HG02623 (cell line): ENCODE results near the gene LAMTOR1.

Experiments used
- ATAC-seq: cut with Tn5 transposase; IDR thresholded peaks from one replicate; pipeline ENCODE4 v1.9.1; 2021; ENCODE audit warnings: moderate library complexity; ENCODE audit not compliant: unreplicated experiment

LAMTOR1 gene

DNA sequence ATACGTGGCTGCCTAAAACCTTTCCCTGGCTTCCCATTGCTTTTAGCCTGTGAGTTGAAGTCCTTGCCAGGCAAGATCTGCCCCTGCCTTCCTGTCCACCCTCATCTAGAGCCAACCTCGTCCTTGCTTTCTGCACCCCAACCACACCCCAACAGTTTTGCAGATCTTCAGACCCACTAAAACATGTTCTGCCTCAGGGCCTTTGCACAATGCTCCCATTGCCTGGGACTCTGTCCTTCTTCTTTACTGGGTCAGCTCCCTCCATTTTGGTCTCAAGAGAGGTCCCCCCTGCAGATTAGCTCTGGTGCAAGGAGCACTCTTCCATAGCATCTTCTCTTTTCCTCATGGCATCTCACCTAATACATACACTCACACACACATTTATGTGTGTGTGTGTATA is 17.8 kb upstream of the LAMTOR1 start:
- no peak for ATAC-seq

DNA sequence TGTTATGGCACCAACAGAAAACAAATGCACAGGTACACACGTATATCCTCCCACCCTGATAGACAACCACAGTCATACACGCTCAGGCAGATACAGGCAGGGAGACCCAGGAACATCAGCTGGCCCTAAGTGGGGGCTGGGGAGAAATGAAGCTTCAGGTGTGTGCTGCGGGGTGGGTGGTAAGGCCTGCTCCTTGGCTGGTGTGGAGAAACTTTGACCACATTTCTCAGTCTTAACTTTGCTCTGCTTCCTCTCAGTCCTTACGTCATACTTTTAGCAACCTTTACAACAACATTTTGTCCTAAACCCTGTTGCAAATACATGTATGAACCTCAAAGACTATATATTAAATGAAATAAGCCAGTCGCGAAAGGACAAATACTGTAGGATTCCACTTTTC is 16.1 kb upstream of the LAMTOR1 start:
- ATAC-seq, result no peak

DNA sequence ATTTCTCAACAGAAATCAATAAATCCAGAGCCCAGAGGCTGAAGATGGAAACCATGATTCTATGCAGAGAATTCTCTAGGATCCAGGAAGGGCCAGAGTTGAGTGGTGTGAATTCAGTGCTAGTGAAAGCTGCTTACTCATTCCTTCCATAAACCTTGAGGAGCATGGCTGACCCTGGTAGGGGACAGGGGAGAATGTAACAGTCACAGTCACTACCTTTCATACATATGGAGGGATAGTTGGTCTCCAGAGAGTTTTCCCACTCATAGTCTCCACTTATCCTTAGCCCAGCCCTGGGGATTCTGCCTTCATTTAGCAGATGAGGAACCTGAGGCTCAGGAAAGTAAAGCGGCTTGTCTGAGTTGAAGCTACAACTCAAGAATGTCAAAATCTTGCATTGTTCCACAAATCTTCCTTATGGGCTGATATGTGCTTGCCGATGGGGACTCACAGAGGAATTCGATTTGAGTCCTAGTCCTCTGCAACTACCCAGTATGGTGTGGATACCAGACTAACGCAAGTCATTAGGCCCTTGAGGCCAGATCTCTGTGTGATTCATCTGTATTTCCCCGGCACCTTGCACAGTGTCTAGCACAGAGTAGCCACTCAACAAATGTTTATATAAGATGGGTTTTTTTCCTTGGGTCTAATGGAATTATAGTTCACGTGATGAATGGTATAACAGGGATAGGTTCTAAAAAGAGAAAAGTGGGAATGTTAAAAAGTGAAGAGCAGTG is 13.1 kb upstream of the LAMTOR1 start:
- no peak for ATAC-seq

DNA sequence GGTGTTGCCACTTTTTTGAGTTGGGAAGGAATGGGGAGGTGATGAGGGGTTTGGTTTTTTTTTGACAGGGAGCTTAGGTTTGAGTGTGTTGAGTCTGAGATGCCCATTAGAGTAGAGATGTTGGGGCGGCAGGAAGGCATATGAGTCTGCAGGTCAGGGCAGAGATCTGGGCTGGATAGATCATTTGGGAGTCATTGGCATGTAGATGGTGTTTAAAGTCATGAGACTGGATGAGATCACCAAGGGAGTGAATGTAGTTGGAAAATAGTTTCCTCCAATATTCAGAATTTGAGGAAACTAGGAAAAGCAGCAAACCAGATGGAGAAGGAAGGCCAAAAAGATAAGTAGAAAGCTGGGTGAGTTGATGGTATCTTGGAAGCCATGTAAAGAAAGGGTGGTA is 11.5 kb upstream of the LAMTOR1 start:
- no peak for ATAC-seq

DNA sequence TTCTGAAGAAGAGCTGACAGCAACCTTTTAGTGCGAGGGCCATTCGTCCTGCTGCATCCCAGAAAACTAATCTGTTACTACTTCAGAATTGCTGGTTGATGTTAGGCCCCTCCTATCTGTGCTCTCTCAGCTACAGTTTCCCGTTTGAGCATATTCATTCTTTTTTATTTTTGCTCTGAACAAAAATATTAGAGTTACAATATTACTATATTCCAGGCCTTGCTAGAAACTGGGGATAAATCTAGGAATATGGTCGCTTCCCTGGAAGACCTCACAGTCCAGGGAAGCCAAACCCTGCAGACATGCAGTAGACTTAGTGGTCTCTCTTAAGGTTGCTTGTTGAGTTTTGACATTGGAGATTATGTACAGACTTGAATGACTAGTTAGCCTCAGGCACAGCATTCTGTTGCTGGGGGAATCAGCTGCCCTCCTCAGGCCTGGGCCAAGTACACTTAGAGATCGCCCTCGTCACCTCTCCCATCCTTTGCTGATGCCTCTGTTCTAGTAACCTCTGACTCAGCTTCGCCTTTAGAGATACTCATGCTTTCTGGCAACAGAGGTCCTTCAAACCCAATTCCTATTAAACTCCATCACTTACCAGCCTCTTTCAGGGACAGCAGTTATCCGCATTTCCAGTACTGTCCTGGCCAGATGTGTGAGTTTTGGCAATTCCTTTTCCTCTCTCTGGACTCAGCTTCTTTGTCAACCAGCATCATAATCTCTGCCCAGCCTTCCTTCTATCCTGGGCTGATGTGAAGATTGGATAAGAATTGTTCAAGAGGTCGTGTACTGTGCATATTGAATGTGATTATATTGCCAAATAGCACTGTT is 10.1 kb upstream of the LAMTOR1 start:
- ATAC-seq, result no peak

DNA sequence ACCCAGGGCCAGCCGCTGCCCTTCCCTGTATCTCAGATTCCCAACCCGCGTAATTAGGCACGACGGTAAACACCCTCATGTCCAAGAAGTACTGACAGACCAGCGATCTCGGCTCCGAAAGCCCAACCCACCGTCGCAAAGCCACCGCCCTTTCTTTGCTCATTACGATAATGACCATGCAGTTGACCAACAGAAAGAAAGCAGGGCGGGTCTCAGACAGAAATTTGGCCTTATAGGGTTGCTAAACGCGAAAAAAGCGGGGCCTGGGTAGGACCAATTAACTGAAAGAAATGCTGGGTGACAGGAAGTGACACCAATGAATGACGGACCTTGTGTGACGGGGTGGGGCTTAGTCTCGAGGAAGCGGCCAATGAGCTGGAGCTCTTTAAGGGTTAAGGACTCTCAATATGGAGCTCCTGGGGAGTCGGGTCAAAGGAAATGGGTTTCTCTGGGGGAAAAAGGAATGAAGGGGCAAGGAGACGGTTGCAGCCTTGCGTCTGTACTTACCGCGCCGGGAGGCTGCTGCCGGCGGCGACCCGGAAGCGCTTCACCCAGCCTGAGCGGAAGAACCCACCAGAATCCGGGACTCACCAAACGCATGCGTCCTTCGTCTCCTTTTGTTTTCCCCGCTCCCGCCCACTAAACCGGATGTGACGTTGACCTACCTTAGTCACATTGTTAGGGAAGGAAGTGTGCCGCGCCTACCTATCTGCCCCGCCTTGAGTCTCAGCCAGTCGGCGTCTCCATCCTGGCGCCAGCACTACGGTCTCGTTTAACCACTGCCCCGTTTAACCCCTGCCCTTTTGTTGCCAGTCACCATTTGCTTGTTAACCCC is 9.3 kb upstream of the LAMTOR1 start, which contains the start of gene ANAPC15:
TSS of gene ANAPC15 (minus strand) at position 553 of the 835 bp plus-strand sequence. CDS start 1,419 bp downstream, outside the sequence.
- peak; percentile 82 for ATAC-seq

DNA sequence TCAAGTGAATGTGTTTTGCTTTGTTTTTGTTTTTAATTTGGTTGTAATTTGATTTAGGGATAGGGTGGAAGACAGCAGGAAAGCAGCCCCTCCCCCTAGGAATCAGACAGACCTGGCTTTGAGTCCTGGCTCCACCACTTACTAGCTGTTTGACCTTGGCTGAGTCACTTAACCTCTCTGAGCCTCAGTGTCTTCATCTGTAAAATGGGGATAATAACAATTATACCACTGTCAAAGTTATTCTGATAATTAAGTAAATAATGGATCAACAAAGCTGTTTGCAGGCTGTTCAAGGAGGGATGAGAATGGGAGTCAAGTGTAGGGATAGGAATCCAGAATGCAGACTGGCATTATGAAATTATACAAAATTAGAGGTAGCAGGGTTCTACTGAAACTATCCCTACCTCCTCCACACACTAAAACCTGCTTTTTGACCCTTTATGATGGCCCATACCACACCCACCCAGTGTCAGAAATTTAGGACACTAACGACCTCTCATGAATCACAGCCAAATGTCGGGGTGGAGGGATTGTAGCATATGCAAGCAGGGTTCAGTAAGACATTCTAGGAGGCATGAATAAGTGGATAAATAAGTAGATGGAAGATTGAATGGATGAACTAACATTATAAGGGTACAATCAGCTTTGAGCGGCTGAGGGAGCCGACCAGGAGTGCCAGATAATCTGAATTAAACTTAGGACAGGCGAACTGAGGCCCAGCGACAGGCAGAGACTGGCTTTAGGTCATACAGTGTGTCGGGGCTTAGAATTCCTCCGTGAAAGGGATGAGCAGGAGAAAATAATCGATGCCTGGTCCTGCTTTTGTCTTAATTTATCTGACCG is 8.4 kb upstream of the LAMTOR1 start:
- peak; percentile 1 for ATAC-seq

DNA sequence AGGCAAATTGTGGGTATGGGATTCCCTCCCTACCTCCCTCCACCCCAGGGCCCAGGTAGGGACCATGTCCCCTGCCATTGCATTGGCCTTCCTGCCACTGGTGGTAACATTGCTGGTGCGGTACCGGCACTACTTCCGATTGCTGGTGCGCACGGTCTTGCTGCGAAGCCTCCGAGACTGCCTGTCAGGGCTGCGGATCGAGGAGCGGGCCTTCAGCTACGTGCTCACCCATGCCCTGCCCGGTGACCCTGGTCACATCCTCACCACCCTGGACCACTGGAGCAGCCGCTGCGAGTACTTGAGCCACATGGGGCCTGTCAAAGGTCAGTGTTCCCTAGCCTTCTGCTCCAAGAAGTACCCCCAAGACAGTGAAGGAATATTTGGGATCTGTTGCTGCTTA is 2.8 kb upstream of the LAMTOR1 start, which contains the start of gene TOMT:
TSS of gene TOMT (plus strand) at position 37 of the 400 bp plus-strand sequence. CDS start at position 65, 28 bp downstream.
- ATAC-seq, result no peak

DNA sequence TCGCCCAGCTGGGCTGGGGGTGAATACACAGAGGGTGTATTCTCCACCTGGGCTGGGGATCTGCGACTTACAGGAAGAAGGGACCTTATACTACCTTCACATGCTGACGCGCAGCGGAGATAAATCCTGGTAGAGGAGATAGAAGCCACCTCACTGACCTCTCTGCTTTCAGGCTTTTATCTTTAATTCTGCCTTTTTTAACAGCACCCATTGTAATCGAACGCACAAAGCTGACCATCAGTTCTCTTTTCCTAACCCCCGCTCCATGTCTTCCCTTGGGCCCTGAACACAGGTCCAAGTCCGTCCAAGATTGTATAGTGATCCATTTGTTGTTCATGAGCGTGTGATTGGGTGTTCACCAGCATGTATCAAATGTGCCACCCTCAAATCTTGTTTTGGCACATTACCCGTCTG is 664 bp upstream of the LAMTOR1 start:
- ATAC-seq, result no peak

DNA sequence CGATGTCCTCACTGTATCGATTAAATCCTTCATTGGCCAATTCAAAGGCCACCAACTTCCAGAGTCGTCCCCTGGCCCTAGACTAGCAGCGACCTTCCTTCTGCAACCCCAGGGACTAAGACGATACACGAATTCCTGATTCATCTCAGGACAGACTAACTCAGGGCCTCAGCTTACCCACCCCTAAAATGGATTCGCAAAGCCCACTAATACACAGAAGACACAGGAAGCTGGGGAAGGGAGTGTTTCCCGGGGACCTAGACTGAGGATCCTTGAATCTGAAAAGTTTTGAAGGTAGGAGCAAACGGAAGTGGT is 509 bp downstream of the LAMTOR1 start:
- no peak for ATAC-seq

DNA sequence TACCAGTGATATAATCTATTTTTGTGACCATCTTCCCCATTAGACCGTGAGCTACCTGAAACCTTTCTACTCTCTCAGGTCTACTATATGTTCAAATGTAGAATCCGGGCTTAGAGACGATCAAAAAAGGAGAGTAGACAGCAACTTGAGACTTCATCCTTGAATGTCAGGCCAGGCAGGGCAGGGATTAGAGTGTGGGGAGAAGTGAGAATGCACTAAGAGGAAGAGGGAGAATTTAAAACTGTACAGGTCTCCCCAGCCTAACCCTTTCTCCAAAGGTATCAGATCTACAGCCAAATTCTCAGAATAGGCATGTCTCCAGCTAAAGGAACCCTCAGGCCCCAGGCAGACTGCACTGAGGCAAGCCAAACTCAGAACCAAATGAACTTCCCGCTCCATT is 935 bp downstream of the LAMTOR1 start:
- ATAC-seq, result no peak

DNA sequence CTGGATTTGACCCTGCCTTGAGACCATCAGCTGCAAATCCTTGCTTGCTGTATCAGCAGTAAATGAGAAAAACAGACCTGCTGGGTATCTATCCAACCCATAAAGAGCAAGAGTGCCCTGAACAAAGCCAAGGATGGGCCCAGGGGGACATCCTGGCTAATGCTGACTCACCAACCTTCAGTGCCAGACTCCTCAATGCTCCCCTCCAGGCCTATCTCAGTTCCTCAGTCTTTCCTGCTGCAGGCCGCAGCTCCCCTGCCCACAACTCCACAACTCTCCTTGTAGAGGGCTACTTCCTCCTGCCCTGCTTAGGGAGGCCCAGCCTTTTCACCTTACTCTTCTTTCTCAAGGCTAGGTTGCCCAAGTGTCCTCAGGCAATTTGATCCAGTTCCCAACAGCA is 2.6 kb downstream of the LAMTOR1 start:
- no peak for ATAC-seq

DNA sequence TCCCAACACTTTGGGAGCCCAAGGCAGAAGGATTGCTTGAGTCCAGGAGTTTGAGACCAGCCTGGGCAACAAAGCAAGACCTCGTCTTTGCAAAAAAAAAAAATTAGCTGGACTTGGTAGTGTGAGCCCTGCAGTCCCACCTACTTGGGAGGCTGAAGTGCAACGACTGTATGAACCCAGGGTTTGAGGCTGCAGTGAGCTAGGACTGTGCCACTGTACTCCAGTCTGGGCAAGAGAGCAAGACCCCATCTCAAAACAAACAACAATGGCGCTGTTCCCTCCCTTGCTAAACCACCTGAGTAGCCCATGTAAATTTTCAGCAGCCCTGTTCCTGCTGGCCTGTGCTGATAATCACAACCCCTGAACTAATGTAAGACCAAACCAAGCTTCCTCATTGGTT is 3.1 kb downstream of the LAMTOR1 start:
- no peak for ATAC-seq

DNA sequence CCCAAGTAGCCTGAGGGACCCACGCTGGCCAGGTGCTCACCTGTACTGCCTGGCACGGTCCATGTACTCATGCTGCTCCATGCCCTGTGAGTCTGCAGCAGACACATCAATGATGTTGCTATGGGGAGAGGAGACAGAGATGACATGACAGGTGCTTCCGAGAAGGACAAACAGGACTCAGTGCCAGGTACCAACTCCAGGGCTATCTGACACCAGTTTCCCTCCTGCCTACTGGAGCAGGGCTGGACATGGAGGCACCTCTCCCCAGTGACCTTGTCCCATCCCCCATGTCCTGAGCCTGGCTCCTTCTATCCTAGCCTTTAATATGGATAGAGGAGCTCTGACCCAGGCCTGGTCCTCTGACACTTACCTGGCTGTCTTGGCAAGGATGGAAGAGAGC is 4.4 kb downstream of the LAMTOR1 start:
- no peak for ATAC-seq

DNA sequence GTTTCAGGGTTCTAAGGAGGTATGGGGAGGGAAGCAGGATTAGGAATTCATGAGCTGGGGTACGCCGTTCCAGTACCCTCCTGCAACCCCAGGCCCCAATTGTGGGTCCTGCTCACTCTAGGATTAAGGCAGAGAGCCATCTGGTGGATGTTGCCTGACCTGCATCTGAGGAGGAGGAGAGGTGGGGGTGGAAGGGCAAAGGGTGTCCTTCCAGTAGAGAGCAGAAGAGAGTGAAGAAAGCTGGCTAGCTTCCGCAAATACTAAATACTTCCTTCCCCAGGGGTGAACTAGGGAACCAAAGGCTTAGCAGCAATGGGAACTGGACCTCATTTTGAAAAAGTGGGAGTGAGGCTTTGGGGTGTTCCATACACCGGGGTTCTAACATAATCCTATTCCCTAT is 11.8 kb downstream of the LAMTOR1 start:
- ATAC-seq, result no peak

DNA sequence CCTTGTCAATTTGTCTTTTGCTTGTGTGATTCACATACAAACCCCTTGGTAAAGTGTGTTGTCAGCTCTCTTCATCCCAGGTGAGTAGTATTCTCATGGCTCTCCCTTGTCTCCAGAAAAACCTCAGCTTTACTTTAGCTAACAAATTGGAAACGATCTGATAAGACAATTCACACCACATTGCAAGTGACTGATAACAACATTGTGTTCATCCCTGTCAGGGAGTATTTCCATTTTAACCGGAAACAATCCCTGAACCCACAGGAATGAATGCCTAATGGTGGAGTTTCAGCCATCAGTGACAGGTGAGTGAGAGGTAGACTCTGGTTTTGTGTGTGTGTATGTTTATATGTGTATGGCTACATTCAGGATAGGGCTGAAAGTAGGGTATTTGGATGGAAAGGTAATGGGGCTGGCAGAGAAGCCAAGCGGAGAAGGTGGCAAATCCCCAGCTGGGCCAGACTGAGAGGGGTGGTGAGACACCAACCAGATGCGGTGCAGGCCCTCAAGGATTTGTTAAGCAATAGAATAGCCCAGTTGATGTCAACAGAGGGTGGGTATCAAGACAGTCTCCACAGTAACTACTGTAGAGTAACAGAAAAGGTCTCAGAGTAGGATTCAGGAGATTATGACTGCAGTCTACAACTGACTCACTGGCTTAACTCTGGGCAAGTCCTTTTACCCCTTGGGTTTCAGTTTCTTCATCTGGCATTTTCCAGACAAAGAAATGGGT is 14.9 kb downstream of the LAMTOR1 start:
- no peak for ATAC-seq

DNA sequence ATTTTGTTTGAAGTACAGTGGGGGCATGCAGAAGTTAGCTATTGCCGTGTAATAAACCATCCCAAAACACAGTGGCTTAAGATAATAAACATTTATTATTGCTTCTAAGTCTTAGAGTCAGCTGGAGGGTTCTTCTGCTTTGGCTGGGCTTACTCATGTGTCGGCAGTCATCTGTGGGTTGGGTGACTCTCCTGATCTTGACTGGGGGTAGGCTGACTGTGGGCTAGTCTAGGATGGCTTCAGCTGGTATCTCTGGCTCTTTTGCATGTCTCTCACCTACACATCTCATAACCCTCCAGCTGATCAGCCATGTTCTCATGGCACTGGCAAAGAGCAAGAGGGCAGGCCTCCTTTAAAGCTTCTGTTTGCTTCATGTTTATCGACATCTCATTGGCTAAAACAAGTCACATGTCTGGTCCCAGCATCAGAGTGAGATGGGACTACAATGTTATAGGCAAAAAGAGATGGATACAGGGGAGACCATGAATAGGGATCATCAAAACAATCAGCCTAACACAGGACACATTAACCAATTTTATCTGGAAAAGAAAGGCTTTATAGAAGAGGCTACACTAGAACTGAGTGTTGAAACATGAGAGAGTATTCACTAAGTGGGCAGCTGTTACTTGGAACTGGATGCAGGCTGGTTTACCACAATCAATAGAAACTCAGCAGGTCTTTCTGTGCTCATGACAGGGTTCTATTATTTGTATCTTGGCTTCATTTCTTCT is 17.3 kb downstream of the LAMTOR1 start:
- ATAC-seq, result no peak

DNA sequence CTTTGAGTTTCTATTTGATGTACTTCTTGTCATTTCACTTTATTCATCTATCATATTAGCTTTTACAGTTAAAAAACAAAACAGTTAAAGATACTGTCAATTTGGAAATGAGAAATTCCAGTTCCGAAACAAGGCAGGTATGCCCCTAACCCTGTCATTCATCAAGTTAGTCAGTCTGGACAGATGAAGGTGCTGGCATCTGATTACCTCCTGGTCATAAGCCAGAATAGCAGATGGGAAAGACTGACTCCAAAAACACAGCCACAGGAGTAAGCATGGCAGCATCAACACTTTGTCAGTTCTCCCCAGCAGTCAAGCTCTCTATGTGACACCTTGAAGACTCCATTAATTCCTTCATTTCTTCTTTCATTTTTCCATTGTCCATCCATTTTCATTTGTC is 18.1 kb downstream of the LAMTOR1 start:
- ATAC-seq, result no peak

DNA sequence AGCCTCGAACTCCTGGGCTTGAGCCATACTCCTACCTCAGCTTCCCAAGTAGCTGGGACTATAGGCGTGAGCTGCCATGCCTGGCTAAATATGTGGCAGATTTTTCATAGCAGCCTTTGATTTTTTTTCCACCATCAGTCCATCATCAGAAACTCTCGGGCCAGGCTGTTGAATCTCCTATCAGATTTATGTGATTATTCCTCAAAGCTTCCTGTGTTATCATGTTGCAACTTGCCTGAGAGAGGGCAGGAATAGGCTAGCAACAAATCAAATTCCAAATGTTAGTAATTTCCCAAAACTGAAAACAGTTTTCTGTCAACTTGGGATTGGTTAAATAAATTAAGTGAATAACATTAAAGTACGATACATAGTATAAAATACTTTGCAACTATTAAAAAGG is 19.0 kb downstream of the LAMTOR1 start:
- no peak for ATAC-seq
